HG03565 (cell line): ENCODE results near the gene GNE.
A peak's percentile ranks its signal among the peaks of the same experiment; 100 is the strongest.

Experiments
- ATAC-seq: cut with Tn5 transposase; IDR thresholded peaks from one replicate; pipeline ENCODE4 v1.9.1; 2021; ENCODE audit warnings: mild to moderate bottlenecking, moderate library complexity; ENCODE audit not compliant: unreplicated experiment

The GNE gene

DNA sequence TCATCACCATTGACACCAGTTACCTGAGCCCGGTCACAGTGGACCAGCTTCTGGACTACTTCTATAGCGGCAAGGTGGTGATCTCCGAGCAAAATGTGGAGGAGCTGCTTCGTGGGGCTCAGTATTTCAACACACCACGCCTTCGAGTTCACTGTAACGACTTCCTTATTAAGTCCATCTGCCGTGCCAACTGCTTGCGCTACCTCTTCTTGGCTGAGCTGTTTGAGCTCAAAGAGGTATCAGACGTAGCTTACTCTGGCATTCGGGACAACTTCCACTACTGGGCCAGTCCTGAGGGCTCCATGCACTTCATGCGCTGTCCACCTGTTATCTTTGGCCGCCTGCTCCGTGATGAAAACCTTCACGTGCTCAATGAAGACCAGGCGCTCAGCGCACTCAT, 88.5 kb downstream of the GNE start:
- no peak for ATAC-seq

DNA sequence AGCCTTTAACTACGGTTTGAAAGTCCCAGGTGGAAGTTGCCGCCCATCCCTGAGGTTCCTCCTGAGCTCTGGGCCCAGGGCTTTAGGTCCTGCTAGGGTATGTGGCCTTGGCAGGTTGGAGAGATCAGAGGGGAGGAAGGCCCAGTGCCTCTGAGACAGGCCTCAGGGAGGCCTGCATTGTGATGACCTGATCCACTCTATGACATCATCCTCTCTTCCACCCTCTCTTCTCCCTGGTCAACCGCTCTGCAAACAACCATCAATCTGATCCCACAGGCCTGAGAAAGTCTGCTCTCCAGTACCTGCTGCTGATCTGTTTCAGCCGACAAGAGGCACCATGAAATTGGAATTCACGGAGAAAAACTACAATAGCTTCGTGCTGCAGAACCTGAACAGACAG, 89.1 kb downstream of the GNE start, which contains the start of gene CCIN:
TSS of gene CCIN (plus strand) at position 223 of the 400 bp plus-strand sequence. CDS start at position 338, 115 bp downstream.
- ATAC-seq, result no peak

DNA sequence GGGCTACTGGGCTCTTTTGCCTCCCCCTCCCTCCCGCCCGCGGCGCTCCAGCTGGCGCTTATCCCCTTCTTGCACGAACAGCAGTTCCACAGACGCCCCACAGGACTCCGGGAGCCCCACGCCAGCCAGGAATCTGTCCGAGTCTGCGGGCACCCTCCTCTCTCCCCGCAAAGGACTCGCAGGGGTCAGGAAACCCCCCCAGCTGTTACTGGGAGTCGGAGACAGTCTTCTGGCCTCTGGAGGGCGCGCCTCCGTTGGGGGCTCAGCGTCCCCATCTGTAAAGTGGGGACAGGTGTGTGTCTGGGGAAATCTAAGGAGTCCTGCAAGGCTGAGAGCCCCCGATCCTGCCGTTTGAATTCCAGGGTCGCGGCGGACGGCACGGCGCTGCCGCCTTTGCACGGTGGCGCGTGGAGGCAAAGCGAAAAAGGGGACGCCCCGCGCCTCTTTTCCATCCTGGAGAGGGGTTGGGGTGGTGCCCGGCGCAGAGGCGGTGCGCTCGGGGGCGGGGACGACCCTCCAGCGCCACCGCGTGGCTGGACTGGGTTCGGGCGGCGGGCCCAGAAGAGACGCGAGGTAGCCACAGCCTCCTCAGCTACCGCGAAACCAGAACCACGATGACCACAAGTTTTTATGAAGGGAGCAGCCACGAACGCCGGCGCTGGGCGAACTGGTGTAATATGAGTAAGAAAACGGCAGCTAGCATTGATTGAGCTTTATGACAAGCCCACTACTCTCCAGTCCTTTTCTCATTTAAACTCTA, 91.9 kb downstream of the GNE start:
- ATAC-seq, result peak; percentile 68

DNA sequence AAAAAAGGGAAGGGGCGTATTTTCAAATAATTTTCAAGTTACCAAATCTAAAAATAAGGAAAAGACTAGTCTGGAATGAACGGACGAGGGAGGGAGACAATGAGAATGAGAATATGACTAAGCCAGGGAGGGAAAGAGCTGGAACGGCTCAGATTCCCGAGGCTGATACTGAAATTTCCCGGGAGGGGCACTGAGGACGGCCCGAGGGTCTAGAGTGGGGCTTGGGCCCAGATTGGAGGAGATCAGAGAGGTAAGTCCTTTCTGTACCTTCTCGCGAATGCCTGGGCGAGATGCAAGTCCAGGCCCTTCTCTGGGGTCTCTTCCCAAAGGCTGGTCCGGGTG, 92.5 kb downstream of the GNE start:
- no peak for ATAC-seq

DNA sequence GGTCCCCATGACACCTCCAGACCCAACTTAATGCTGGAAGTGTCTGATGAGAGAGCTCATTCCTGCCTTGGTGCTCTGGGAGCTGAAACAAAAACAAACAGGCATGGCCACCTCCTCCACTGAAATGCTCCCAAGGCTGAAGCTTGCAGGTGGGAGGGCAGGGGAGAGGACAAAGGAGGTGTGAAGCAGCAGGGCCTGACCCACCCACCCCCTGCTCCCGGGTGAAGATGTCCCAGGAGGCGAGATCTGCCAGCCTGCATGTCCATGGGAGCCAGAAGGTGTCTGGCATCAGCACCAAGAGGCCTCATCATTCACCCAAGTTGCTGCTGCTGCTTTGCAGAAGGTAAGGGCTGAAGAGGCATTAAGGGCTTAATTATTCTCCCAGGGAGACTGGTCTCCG, 93.3 kb downstream of the GNE start:
- ATAC-seq, result no peak
